IPS DF 6.9 (cell line): ENCODE measurements around the gene LIM2.

Source experiments
- DNase-seq: peaks from one replicate; pipeline ENCODE4 v3.0.0-alpha.2; 2013; ENCODE audit warnings: low read depth, low spot score
- H3K27ac ChIP-seq: one replicate; pipeline ENCODE4 v1.5.1; 2013; ENCODE audit warnings: low read length, control low read depth
- H3K27me3 ChIP-seq: 2 replicates; pipeline ENCODE4 v1.6.1; 2013; ENCODE audit warnings: mild to moderate bottlenecking, low read length; ENCODE audit not compliant: control insufficient read depth, insufficient read depth
- H3K36me3 ChIP-seq: 2 replicates; pipeline ENCODE4 v1.6.1; 2013; ENCODE audit warnings: low read length; ENCODE audit not compliant: control insufficient read depth, insufficient read depth
- H3K4me1 ChIP-seq: 2 replicates; pipeline ENCODE4 v1.6.1; 2013; ENCODE audit warnings: low read length; ENCODE audit not compliant: control insufficient read depth, insufficient read depth
- H3K4me3 ChIP-seq: 2 replicates; pipeline ENCODE4 v1.5.1; 2013; ENCODE audit warnings: mild to moderate bottlenecking, low read length
- H3K9me3 ChIP-seq: 2 replicates; pipeline ENCODE4 v1.6.1; 2013; ENCODE audit warnings: low read length, inconsistent platforms; ENCODE audit not compliant: control insufficient read depth, insufficient read depth
- WGBS: extraction: QIAGEN DNeasy Blood & Tissue Kit; methylation state at CpG from one replicate; pipeline ENCODE4 v1.1.7; 2013; ENCODE audit warnings: mixed read lengths, missing lambda C conversion rate; ENCODE audit not compliant: insufficient read length, insufficient coverage; 5-methylcytosine and 5-hydroxymethylcytosine counted together

Gene LIM2

GRCh38 chr19:51372649-51373504 lies 14.9 kb downstream of the LIM2 start, which contains the start of gene NKG7:
TSS of gene NKG7 (minus strand) at chr19:51372654. CDS start at chr19:51372535, 119 bp downstream.
- H3K9me3 ChIP-seq: no peaks in the 10 kb centered on the region
- no peaks in the 10 kb centered on the region for H3K27me3 ChIP-seq
- H3K27ac ChIP-seq: no peak within 1 kb of the TSS
- H3K4me1 ChIP-seq: peaks cover 6% of the 10 kb centered on the region
- H3K4me3 ChIP-seq: no peak within 1 kb of the TSS
- no peak for DNase-seq
- no CpG with 5 or more reads among the region's 9 CpGs for WGBS
- H3K36me3 ChIP-seq: no peaks in the 10 kb centered on the region

- H3K4me3 ChIP-seq: no peak overlapping the region
- no peak overlapping the region for H3K27ac ChIP-seq
- WGBS: no CpG with 5 or more reads among the region's 18 CpGs
- H3K36me3 ChIP-seq: no peaks in the 10 kb centered on the region
- H3K9me3 ChIP-seq: no peaks in the 10 kb centered on the region
- no peak for DNase-seq
- peaks cover 6% of the 10 kb centered on the region for H3K4me1 ChIP-seq
- no peaks in the 10 kb centered on the region for H3K27me3 ChIP-seq
These were observed 15.6 kb downstream of the LIM2 start for GRCh38 chr19:51372021-51372648.

GRCh38 chr19:51371186-51371690 lies 16.5 kb downstream of the LIM2 start:
- H3K27ac ChIP-seq: no peak overlapping the region
- no peaks in the 10 kb centered on the region for H3K27me3 ChIP-seq
- H3K9me3 ChIP-seq: no peaks in the 10 kb centered on the region
- H3K36me3 ChIP-seq: no peaks in the 10 kb centered on the region
- WGBS: no CpG with 5 or more reads among the region's 8 CpGs
- peaks cover 6% of the 10 kb centered on the region for H3K4me1 ChIP-seq
- H3K4me3 ChIP-seq: no peak overlapping the region
- DNase-seq: no peak

- H3K4me1 ChIP-seq: peaks cover 6% of the 10 kb centered on the region
- H3K4me3 ChIP-seq: no peak overlapping the region
- H3K27me3 ChIP-seq: no peaks in the 10 kb centered on the region
- no peaks in the 10 kb centered on the region for H3K36me3 ChIP-seq
- DNase-seq: no peak
- no peaks in the 10 kb centered on the region for H3K9me3 ChIP-seq
- WGBS: no CpG with 5 or more reads among the region's 4 CpGs
- H3K27ac ChIP-seq: no peak overlapping the region
These were observed 17.5 kb downstream of the LIM2 start for GRCh38 chr19:51370230-51370629.

GRCh38 chr19:51368366-51369282 lies 19.1 kb downstream of the LIM2 start, which contains the start of gene CLDND2:
TSS of gene CLDND2 (minus strand) at chr19:51369003. CDS start at chr19:51368577, 426 bp downstream.
- DNase-seq: no peak
- H3K9me3 ChIP-seq: no peaks in the 10 kb centered on the region

GRCh38 chr19:51367565-51368365 lies 20.0 kb downstream of the LIM2 start:
- no peak overlapping the region for H3K27ac ChIP-seq
- no peak for DNase-seq

More at GRCh38 chr19:51368366-51369282, 19.1 kb downstream of the LIM2 start, which contains the start of gene CLDND2:
- Histone ChIP-seq H3K36me3 (no peaks in the 10 kb centered on the region), H3K4me3 (peak within 1 kb of the TSS; percentile 55; the same call in 1 of the 2 replicates), H3K27me3 (no peaks in the 10 kb centered on the region), H3K27ac (no peak within 1 kb of the TSS), H3K4me1 (peaks cover 6% of the 10 kb centered on the region)
- WGBS: no CpG with 5 or more reads among the region's 23 CpGs

GRCh38 chr19:51367255-51367564 lies 20.6 kb downstream of the LIM2 start:
- no CpG with 5 or more reads among the region's 15 CpGs for WGBS
- H3K4me1 ChIP-seq: peaks cover 6% of the 10 kb centered on the region
- H3K9me3 ChIP-seq: no peaks in the 10 kb centered on the region
- H3K4me3 ChIP-seq: peak overlapping the region; percentile 72
- no peak for DNase-seq
- no peak overlapping the region for H3K27ac ChIP-seq
- H3K27me3 ChIP-seq: no peaks in the 10 kb centered on the region
- H3K36me3 ChIP-seq: no peaks in the 10 kb centered on the region

More at GRCh38 chr19:51367565-51368365, 20.0 kb downstream of the LIM2 start:
- no peaks in the 10 kb centered on the region for H3K36me3 ChIP-seq
- no peaks in the 10 kb centered on the region for H3K27me3 ChIP-seq
- H3K4me3 ChIP-seq: peak overlapping the region; percentile 72; the same call in 1 of the 2 replicates
- peaks cover 6% of the 10 kb centered on the region for H3K4me1 ChIP-seq
- H3K9me3 ChIP-seq: no peaks in the 10 kb centered on the region
- no CpG with 5 or more reads among the region's 64 CpGs for WGBS

GRCh38 chr19:51366389-51367254 lies 21.2 kb downstream of the LIM2 start:
- H3K9me3 ChIP-seq: no peaks in the 10 kb centered on the region
- H3K27me3 ChIP-seq: no peaks in the 10 kb centered on the region
- peaks cover 6% of the 10 kb centered on the region for H3K4me1 ChIP-seq
- no peak overlapping the region for H3K27ac ChIP-seq
- peak; percentile 94 for DNase-seq
- no peaks in the 10 kb centered on the region for H3K36me3 ChIP-seq
- no CpG with 5 or more reads among the region's 54 CpGs for WGBS
- H3K4me3 ChIP-seq: peak overlapping the region; percentile 72

- no peak within 1 kb of the TSS for H3K27ac ChIP-seq
- no peaks in the 10 kb centered on the region for H3K36me3 ChIP-seq
- peak within 1 kb of the TSS; percentile 72 for H3K4me3 ChIP-seq
- DNase-seq: no peak
- H3K4me1 ChIP-seq: peaks cover 6% of the 10 kb centered on the region
- H3K27me3 ChIP-seq: no peaks in the 10 kb centered on the region
- WGBS: no CpG with 5 or more reads among the region's 27 CpGs
- H3K9me3 ChIP-seq: no peaks in the 10 kb centered on the region
These were observed 21.8 kb downstream of the LIM2 start, which contains the start of gene ETFB for GRCh38 chr19:51365965-51366388. TSS of gene ETFB (minus strand) at chr19:51366388. CDS start at chr19:51366326, 62 bp downstream.
